ENCODE results near the gene MAPK7.

DNA sequence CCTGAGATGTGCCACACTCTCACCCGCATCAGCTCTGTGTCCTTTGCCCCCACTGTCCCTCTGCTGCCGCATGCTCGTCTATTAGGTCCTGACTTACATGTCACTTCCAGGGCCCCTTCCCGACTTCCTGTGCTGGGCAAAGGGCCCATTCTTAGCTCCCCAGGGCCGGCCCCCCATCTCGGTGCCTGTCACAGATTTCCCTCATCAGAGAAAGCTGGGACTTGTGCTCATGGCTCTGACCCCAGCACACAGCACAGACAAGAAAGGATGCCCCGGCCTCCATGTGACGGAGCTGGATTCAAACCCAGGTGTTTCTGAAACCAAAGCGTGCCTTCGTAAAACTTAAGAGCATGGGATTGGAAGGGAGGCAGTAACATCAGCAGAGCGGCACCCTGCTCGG is 5.9 kb upstream of the MAPK7 start:
- TF ChIP-seq CTCF (IDR thresholded peaks at IDR 0.05) (no peak), ZFX (IDR thresholded peaks at IDR 0.05; ENCODE audit: borderline replicate concordance) (no peak)
